HepG2 (cell line): ENCODE results near the gene M1AP. TPM values are rescaled to one million over a fixed set of nuclear protein-coding genes. Genes with fewer than 3 reads are reported as not detected.

ENCODE experiments used
- JARID2 ChIP-seq: sonication (generic); formaldehyde crosslinking; IDR thresholded peaks from 2 replicates; pipeline ENCODE4 v1.8.1; 2023; ENCODE audit warnings: missing genetic modification reagents, inconsistent platforms; ENCODE audit not compliant: insufficient replicate concordance
- MTA1 ChIP-seq: sonication (generic); formaldehyde crosslinking; IDR thresholded peaks from 2 replicates; pipeline ENCODE4 v1.4.0; 2020; ENCODE audit warnings: missing genetic modification reagents, mild to moderate bottlenecking, borderline replicate concordance
- MTA3 ChIP-seq: sonication (generic); formaldehyde crosslinking; IDR thresholded peaks from 2 replicates; pipeline ENCODE4 v1.4.0; 2020; ENCODE audit warnings: missing genetic modification reagents
- TFDP2 ChIP-seq: sonication (generic); formaldehyde crosslinking; IDR thresholded peaks from 2 replicates; pipeline ENCODE4 v1.4.0; 2020; ENCODE audit warnings: missing genetic modification reagents
- U2AF2 ChIP-seq: fragments of 200-400 bp; formaldehyde crosslinking; IDR thresholded peaks from 2 replicates; pipeline ENCODE4 v1.6.1; 2017; ENCODE audit warnings: low read depth, mild to moderate bottlenecking, low read length
- ZBTB37 ChIP-seq: sonication (generic); formaldehyde crosslinking; IDR thresholded peaks from 2 replicates; pipeline ENCODE4 v1.4.0; 2020; ENCODE audit warnings: mild to moderate bottlenecking, missing genetic modification reagents
- ZNF20 ChIP-seq: sonication (generic); formaldehyde crosslinking; IDR thresholded peaks from 2 replicates; pipeline ENCODE4 v1.4.0; 2020; ENCODE audit warnings: mild to moderate bottlenecking, moderate library complexity, missing genetic modification reagents
- ZNF205 ChIP-seq: IDR thresholded peaks from 2 replicates; pipeline ENCODE4 v1.6.1; 2018; ENCODE audit warnings: missing biosample characterization, missing genetic modification reagents
- ZNF263 ChIP-seq: sonication (generic); formaldehyde crosslinking; IDR thresholded peaks from 2 replicates; pipeline ENCODE4 v1.4.0; 2020; ENCODE audit warnings: missing genetic modification reagents
- ZNF510 ChIP-seq: sonication (generic); formaldehyde crosslinking; IDR thresholded peaks from 2 replicates; pipeline ENCODE4 v1.4.0; 2020; ENCODE audit warnings: low read depth, mild to moderate bottlenecking, missing genetic modification reagents
- ZNF598 ChIP-seq: sonication (generic); formaldehyde crosslinking; IDR thresholded peaks from 2 replicates; pipeline ENCODE4 v1.5.1; 2020; ENCODE audit warnings: mild to moderate bottlenecking, missing genetic modification reagents, borderline replicate concordance
- ZNF75D ChIP-seq: sonication (generic); formaldehyde crosslinking; IDR thresholded peaks from 2 replicates; pipeline ENCODE4 v1.8.1; 2023; ENCODE audit warnings: missing genetic modification reagents, mild to moderate bottlenecking, borderline replicate concordance
- ZNF772 ChIP-seq: sonication (generic); formaldehyde crosslinking; IDR thresholded peaks from 2 replicates; pipeline ENCODE4 v1.5.0; 2020; ENCODE audit warnings: mild to moderate bottlenecking, missing genetic modification reagents
- ZNF776 ChIP-seq: sonication (generic); formaldehyde crosslinking; IDR thresholded peaks from 2 replicates; pipeline ENCODE4 v1.4.0; 2020; ENCODE audit warnings: mild to moderate bottlenecking, missing genetic modification reagents
- polyA plus RNA-seq, 8 experiments: library from polyadenylated mRNA; depleted of rRNA in 3 of 8; stranded (reverse) in 7 of 8; unstranded in 1 of 8; fragments of >200 nt; fragmentation: Illumina TruSeq in 4 of 8; extraction: Trizol in 4 of 8; gene quantifications; 2 replicates each; pipeline versions ENCODE4 v1.2.1 to v1.2.3, GENCODE V29; 2011 to 2016; ENCODE audit warnings: low read depth in 4 of 8, missing spikeins in 1 of 8, mixed read lengths in 1 of 8; ENCODE audit not compliant: insufficient read depth in 1 of 8
- total RNA-seq, 5 experiments: library from RNA; depleted of rRNA; stranded (reverse); fragments of >200 nt; fragmentation: Illumina TruSeq; extraction: Trizol; gene quantifications; 2 replicates each; pipeline ENCODE4 v1.2.3, GENCODE V29; 2016; ENCODE audit warnings: low read depth in 1 of 5
- TF ChIP-seq, protein P1 (sequence below): sonication (generic); formaldehyde crosslinking; IDR thresholded peaks from 2 replicates; pipeline ENCODE4 v1.5.0; 2020; ENCODE audit warnings: mild to moderate bottlenecking, missing genetic modification reagents, borderline replicate concordance
- TF ChIP-seq, protein P2 (sequence below): sonication (generic); formaldehyde crosslinking; IDR thresholded peaks from 2 replicates; pipeline ENCODE4 v1.8.1; 2022; ENCODE audit warnings: mild to moderate bottlenecking, missing genetic modification reagents
- TF ChIP-seq, protein P3 (sequence below): sonication (generic); formaldehyde crosslinking; IDR thresholded peaks from 2 replicates; pipeline ENCODE4 v1.5.1; 2020; ENCODE audit warnings: missing genetic modification reagents, mild to moderate bottlenecking, borderline replicate concordance
- TF ChIP-seq, protein P4 (sequence below): IDR thresholded peaks from 2 replicates; pipeline ENCODE4 v1.6.1; 2016; ENCODE audit warnings: missing compliant biosample characterization, missing genetic modification reagents, borderline replicate concordance

M1AP gene
- total and polyA plus RNA-seq, 2 of the 13 experiments (the other 11 are each of a cell fraction or from before 2014, with no cell fraction given) = not detected

GRCh38 chr2:74525717-74526648, 122.1 kb downstream of the M1AP start, which contains the start of gene DQX1 (continued):
- TF ChIP-seq ZNF772 (CRISPR knock-in tag) (peak; percentile 82), ZNF598 (CRISPR knock-in tag) (peak; percentile 73), ZNF75D (CRISPR knock-in tag) (no peak), ZBTB37 (CRISPR knock-in tag) (no peak), TFDP2 (peak; percentile 37; the same call in 1 of the 2 replicates), MTA3 (CRISPR knock-in tag) (no peak), ZNF263 (CRISPR knock-in tag) (peak; percentile 27; the same call in 1 of the 2 replicates), MTA1 (CRISPR knock-in tag) (no peak), ZNF510 (CRISPR knock-in tag) (peak; percentile 39; the same call in 1 of the 2 replicates), ZNF776 (CRISPR knock-in tag) (no peak), ZNF20 (no peak), ZNF205 (CRISPR knock-in tag) (0 out of 2 replicates have a peak, but pooled peaks have one; percentile 40), JARID2 (CRISPR knock-in tag) (no peak), U2AF2 (no peak)
- TF ChIP-seq, protein P1, sequence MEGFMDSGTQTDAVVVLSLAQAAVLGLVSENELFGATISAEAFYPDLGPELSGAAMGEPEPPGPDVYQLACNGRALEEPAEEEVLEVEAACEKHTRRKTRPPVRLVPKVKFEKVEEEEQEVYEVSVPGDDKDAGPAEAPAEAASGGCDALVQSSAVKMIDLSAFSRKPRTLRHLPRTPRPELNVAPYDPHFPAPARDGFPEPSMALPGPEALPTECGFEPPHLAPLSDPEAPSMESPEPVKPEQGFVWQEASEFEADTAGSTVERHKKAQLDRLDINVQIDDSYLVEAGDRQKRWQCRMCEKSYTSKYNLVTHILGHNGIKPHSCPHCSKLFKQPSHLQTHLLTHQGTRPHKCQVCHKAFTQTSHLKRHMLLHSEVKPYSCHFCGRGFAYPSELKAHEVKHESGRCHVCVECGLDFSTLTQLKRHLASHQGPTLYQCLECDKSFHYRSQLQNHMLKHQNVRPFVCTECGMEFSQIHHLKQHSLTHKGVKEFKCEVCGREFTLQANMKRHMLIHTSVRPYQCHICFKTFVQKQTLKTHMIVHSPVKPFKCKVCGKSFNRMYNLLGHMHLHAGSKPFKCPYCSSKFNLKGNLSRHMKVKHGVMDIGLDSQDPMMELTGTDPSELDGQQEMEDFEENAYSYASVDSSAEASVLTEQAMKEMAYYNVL (CRISPR knock-in tag) = no peak; the same call in 1 of the 2 replicates
- TF ChIP-seq, protein P2, sequence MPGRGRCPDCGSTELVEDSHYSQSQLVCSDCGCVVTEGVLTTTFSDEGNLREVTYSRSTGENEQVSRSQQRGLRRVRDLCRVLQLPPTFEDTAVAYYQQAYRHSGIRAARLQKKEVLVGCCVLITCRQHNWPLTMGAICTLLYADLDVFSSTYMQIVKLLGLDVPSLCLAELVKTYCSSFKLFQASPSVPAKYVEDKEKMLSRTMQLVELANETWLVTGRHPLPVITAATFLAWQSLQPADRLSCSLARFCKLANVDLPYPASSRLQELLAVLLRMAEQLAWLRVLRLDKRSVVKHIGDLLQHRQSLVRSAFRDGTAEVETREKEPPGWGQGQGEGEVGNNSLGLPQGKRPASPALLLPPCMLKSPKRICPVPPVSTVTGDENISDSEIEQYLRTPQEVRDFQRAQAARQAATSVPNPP (CRISPR knock-in tag) = no peak
- TF ChIP-seq, protein P3, sequence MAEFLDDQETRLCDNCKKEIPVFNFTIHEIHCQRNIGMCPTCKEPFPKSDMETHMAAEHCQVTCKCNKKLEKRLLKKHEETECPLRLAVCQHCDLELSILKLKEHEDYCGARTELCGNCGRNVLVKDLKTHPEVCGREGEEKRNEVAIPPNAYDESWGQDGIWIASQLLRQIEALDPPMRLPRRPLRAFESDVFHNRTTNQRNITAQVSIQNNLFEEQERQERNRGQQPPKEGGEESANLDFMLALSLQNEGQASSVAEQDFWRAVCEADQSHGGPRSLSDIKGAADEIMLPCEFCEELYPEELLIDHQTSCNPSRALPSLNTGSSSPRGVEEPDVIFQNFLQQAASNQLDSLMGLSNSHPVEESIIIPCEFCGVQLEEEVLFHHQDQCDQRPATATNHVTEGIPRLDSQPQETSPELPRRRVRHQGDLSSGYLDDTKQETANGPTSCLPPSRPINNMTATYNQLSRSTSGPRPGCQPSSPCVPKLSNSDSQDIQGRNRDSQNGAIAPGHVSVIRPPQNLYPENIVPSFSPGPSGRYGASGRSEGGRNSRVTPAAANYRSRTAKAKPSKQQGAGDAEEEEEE (CRISPR knock-in tag) = no peak
- TF ChIP-seq, protein P4, sequence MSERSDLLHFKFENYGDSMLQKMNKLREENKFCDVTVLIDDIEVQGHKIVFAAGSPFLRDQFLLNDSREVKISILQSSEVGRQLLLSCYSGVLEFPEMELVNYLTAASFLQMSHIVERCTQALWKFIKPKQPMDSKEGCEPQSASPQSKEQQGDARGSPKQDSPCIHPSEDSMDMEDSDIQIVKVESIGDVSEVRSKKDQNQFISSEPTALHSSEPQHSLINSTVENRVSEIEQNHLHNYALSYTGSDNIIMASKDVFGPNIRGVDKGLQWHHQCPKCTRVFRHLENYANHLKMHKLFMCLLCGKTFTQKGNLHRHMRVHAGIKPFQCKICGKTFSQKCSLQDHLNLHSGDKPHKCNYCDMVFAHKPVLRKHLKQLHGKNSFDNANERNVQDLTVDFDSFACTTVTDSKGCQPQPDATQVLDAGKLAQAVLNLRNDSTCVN (CRISPR knock-in tag) = peak; percentile 52; the same call in 1 of the 2 replicates
